Measurements from ENCODE around the gene SMIM20.

The SMIM20 gene

GRCh38 chr4:25916870-25917269 lies 2.9 kb downstream of the SMIM20 start:
- H3K79me2 ChIP-seq (ENCODE audit: low read length): no peaks in the 10 kb centered on the region
- peaks cover 4% of the 10 kb centered on the region; the same call in 1 of the 2 replicates for H3F3A ChIP-seq (ENCODE audit: insufficient read depth, low read length)
- H3K27ac ChIP-seq (ENCODE audit: low read length): no peak overlapping the region
- H3K9me2 ChIP-seq (replicated peaks; ENCODE audit: insufficient read depth, low read length): no peaks in the 10 kb centered on the region
- H4K20me1 ChIP-seq (ENCODE audit: insufficient read depth, low read length): no peaks in the 10 kb centered on the region
- no peak overlapping the region for H3K4me3 ChIP-seq (ENCODE audit: low read length)
- DNase-seq: no peak
- H3K4me1 ChIP-seq (ENCODE audit: low read length): peaks cover 11% of the 10 kb centered on the region; the same call in 1 of the 2 replicates
- H3K36me3 ChIP-seq (replicated peaks; ENCODE audit: insufficient read depth, low read length): no peaks in the 10 kb centered on the region
- H2AFZ ChIP-seq (ENCODE audit: low read length): no peak overlapping the region
- H3K4me2 ChIP-seq (ENCODE audit: low read depth, low read length): no peak overlapping the region
- TF ChIP-seq CTCF (IDR thresholded peaks at IDR 0.05; ENCODE audit: low read length): no peak
- TF ChIP-seq EZH2phosphoT487 (IDR thresholded peaks at IDR 0.05; ENCODE audit: low read length): no peak
- TF ChIP-seq EZH2 (optimal IDR thresholded peaks at IDR 0.05; ENCODE audit: low read depth, low read length): no peak
- H3K27me3 ChIP-seq (replicated peaks; ENCODE audit: insufficient read depth, low read length): no peaks in the 10 kb centered on the region
- no peaks in the 10 kb centered on the region for H3K9me3 ChIP-seq (replicated peaks; ENCODE audit: insufficient read depth, low read length)
- no peak overlapping the region for H3K9ac ChIP-seq (ENCODE audit: low read length)

GRCh38 chr4:25919676-25920075 lies 5.7 kb downstream of the SMIM20 start:
- H3K4me2 ChIP-seq (ENCODE audit: low read depth, low read length): no peak overlapping the region
- no peaks in the 10 kb centered on the region for H4K20me1 ChIP-seq (ENCODE audit: insufficient read depth, low read length)
- no peak for DNase-seq
- no peak overlapping the region for H3K9ac ChIP-seq (ENCODE audit: low read length)
- H3K4me3 ChIP-seq (ENCODE audit: low read length): no peak overlapping the region
- H3K79me2 ChIP-seq (ENCODE audit: low read length): no peaks in the 10 kb centered on the region
- no peaks in the 10 kb centered on the region for H3K9me2 ChIP-seq (replicated peaks; ENCODE audit: insufficient read depth, low read length)
- no peaks in the 10 kb centered on the region for H3K27me3 ChIP-seq (replicated peaks; ENCODE audit: insufficient read depth, low read length)
- peaks cover 3% of the 10 kb centered on the region; the same call in 1 of the 2 replicates for H3K4me1 ChIP-seq (ENCODE audit: low read length)
- no peak overlapping the region for H2AFZ ChIP-seq (ENCODE audit: low read length)
- TF ChIP-seq EZH2 (optimal IDR thresholded peaks at IDR 0.05; ENCODE audit: low read depth, low read length) (no peak), CTCF (IDR thresholded peaks at IDR 0.05; ENCODE audit: low read length) (no peak), EZH2phosphoT487 (IDR thresholded peaks at IDR 0.05; ENCODE audit: low read length) (no peak)
- no peak overlapping the region for H3K27ac ChIP-seq (ENCODE audit: low read length)
- H3F3A ChIP-seq (ENCODE audit: insufficient read depth, low read length): no peaks in the 10 kb centered on the region
- no peaks in the 10 kb centered on the region for H3K9me3 ChIP-seq (replicated peaks; ENCODE audit: insufficient read depth, low read length)
- H3K36me3 ChIP-seq (replicated peaks; ENCODE audit: insufficient read depth, low read length): no peaks in the 10 kb centered on the region

- no peak for DNase-seq
- Histone ChIP-seq H3K9ac (ENCODE audit: low read length) (no peak overlapping the region), H4K20me1 (ENCODE audit: insufficient read depth, low read length) (no peaks in the 10 kb centered on the region), H3F3A (ENCODE audit: insufficient read depth, low read length) (no peaks in the 10 kb centered on the region), H3K9me3 (replicated peaks; ENCODE audit: insufficient read depth, low read length) (no peaks in the 10 kb centered on the region), H3K27me3 (replicated peaks; ENCODE audit: insufficient read depth, low read length) (no peaks in the 10 kb centered on the region), H3K4me2 (ENCODE audit: low read depth, low read length) (no peak overlapping the region), H3K27ac (ENCODE audit: low read length) (no peak overlapping the region), H3K4me3 (ENCODE audit: low read length) (no peak overlapping the region), H3K79me2 (ENCODE audit: low read length) (no peaks in the 10 kb centered on the region), H2AFZ (ENCODE audit: low read length) (no peak overlapping the region), H3K36me3 (replicated peaks; ENCODE audit: insufficient read depth, low read length) (no peaks in the 10 kb centered on the region), H3K4me1 (ENCODE audit: low read length) (no peaks in the 10 kb centered on the region; the same call in 1 of the 2 replicates), H3K9me2 (replicated peaks; ENCODE audit: insufficient read depth, low read length) (no peaks in the 10 kb centered on the region)
- TF ChIP-seq CTCF (IDR thresholded peaks at IDR 0.05; ENCODE audit: low read length) (no peak), EZH2 (optimal IDR thresholded peaks at IDR 0.05; ENCODE audit: low read depth, low read length) (no peak), EZH2phosphoT487 (IDR thresholded peaks at IDR 0.05; ENCODE audit: low read length) (no peak)
Measured at GRCh38 chr4:25921922-25922321, 7.9 kb downstream of the SMIM20 start.

Data from MM.1S (cell line).